ENCODE results near the gene RNF10.
"Not testable (repeated sequence)": the region's sequence is repeated elsewhere in the genome, so short reads cannot be mapped to it uniquely, and the experiment has no call there.

RNF10 gene

GRCh38 chr12:120534203-120534702 is at the start of gene RNF10:
Gene RNF10, plus strand, starts transcription at chr12:120534356. Its CDS starts 456 bp downstream, at chr12:120534812.
- peaks cover 32% of the 10 kb centered on the region for H3K4me1 ChIP-seq
- H3K36me3 ChIP-seq (replicated peaks): peaks cover 12% of the 10 kb centered on the region
- DNase-seq (ENCODE audit: low spot score in 2 of 2): peak; percentile 79 to 83
- H3K9me3 ChIP-seq: no peaks in the 10 kb centered on the region
- peak within 1 kb of the TSS; percentile 67 for H3K4me3 ChIP-seq
- in situ Hi-C loops (cut with MboI; ENCODE audit: low sequenced_read_pairs): no loop called here
- H3K27me3 ChIP-seq (ENCODE audit: low read depth): no peaks in the 10 kb centered on the region

GRCh38 chr12:120485961-120486881 is 47.9 kb upstream of the RNF10 start:
- no peaks in the 10 kb centered on the region for H3K4me1 ChIP-seq
- H3K36me3 ChIP-seq (replicated peaks): no peaks in the 10 kb centered on the region; the same call in 1 of the 2 replicates
- no peaks in the 10 kb centered on the region for H3K27me3 ChIP-seq (ENCODE audit: low read depth)
- no peaks in the 10 kb centered on the region for H3K9me3 ChIP-seq
- in situ Hi-C loops (cut with MboI; ENCODE audit: low sequenced_read_pairs): no loop called here
- DNase-seq (ENCODE audit: low spot score in 2 of 2): no peak
- no peak overlapping the region for H3K4me3 ChIP-seq

GRCh38 chr12:120487552-120487951 is 46.6 kb upstream of the RNF10 start:
- H3K36me3 ChIP-seq (replicated peaks); DNase-seq (ENCODE audit: low spot score in 2 of 2); H3K4me3 ChIP-seq; H3K9me3 ChIP-seq; H3K4me1 ChIP-seq; in situ Hi-C loops (cut with MboI; ENCODE audit: low sequenced_read_pairs); H3K27me3 ChIP-seq (ENCODE audit: low read depth): not testable (repeated sequence)

DNA sequence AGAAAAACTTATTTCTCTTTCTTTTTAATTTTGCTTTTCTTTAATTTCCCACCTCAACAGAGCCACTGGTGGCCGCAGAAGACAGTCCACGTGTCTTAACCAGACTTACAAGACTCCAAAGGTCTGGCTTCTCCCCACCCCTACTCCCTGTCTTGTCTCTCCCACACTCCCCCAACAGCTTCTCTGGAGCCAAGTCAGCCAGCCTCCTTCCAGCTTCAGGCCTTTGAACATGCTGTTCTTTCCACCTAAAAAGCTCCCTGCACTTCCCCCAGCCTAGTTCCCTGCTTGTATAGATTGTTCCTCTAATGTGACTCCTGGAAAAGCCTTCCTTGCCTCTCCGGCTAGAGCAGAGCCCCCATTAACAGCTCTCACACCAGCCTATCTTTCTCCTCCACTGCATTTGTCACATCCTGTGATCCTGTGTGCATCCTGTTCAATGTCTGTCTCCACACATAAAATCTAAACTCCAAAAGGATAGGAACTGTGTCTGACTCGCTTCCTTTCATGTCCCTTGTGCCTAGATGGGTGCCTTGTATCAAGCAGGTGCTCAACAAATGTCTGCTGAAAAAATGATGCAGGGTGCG is 46.0 kb upstream of the RNF10 start:
- H3K27me3 ChIP-seq (ENCODE audit: low read depth): no peaks in the 10 kb centered on the region
- H3K36me3 ChIP-seq (replicated peaks): no peaks in the 10 kb centered on the region
- no peaks in the 10 kb centered on the region for H3K9me3 ChIP-seq
- no peak overlapping the region for H3K4me3 ChIP-seq
- DNase-seq (ENCODE audit: low spot score in 2 of 2): no peak
- in situ Hi-C loops (cut with MboI; ENCODE audit: low sequenced_read_pairs): no loop called here
- no peaks in the 10 kb centered on the region for H3K4me1 ChIP-seq

DNA sequence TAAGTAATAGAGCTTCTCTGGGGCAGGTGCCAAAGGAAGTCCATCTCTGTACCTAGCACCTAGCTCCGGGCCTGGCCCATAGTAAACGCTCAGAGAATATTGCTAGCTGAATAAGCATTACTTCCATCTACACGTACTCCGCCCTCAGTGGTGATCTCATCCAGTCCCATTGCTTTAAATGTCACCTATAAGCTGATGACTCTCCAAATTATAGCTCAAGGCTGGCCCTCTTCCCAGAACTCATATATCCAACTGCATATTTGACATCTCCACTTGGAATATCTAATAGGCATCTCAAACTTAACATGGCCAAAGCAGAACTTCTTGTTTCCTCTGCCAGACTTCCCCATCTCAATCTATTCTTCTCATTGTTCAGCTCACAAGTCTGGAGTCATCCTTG is 45.1 kb upstream of the RNF10 start:
- H3K4me1 ChIP-seq: no peaks in the 10 kb centered on the region
- H3K27me3 ChIP-seq (ENCODE audit: low read depth): no peaks in the 10 kb centered on the region
- H3K9me3 ChIP-seq: no peaks in the 10 kb centered on the region
- in situ Hi-C loops (cut with MboI; ENCODE audit: low sequenced_read_pairs): no loop called here
- DNase-seq (ENCODE audit: low spot score in 2 of 2): no peak
- H3K36me3 ChIP-seq (replicated peaks): no peaks in the 10 kb centered on the region
- no peak overlapping the region for H3K4me3 ChIP-seq

GRCh38 chr12:120490325-120490724 is 43.8 kb upstream of the RNF10 start:
- in situ Hi-C loops (cut with MboI; ENCODE audit: low sequenced_read_pairs): no loop called here

GRCh38 chr12:120490833-120491512 is 43.2 kb upstream of the RNF10 start:
- no peaks in the 10 kb centered on the region for H3K9me3 ChIP-seq
- peaks cover 8% of the 10 kb centered on the region for H3K4me1 ChIP-seq
- no peaks in the 10 kb centered on the region for H3K27me3 ChIP-seq (ENCODE audit: low read depth)
- H3K36me3 ChIP-seq (replicated peaks): no peaks in the 10 kb centered on the region
- in situ Hi-C loops (cut with MboI; ENCODE audit: low sequenced_read_pairs): no loop called here
- DNase-seq (ENCODE audit: low spot score in 2 of 2): no peak
- H3K4me3 ChIP-seq: no peak overlapping the region

More at GRCh38 chr12:120490325-120490724, 43.8 kb upstream of the RNF10 start:
- DNase-seq (ENCODE audit: low spot score in 2 of 2): no peak
- Histone ChIP-seq H3K4me1 (peaks cover 7% of the 10 kb centered on the region), H3K27me3 (ENCODE audit: low read depth) (no peaks in the 10 kb centered on the region), H3K9me3 (no peaks in the 10 kb centered on the region), H3K4me3 (no peak overlapping the region), H3K36me3 (replicated peaks) (no peaks in the 10 kb centered on the region)

- no peaks in the 10 kb centered on the region for H3K27me3 ChIP-seq (ENCODE audit: low read depth)
- H3K9me3 ChIP-seq: no peaks in the 10 kb centered on the region
- H3K36me3 ChIP-seq (replicated peaks): peaks cover 16% of the 10 kb centered on the region
- no peak for DNase-seq (ENCODE audit: low spot score in 2 of 2)
- peak overlapping the region; percentile 88 for H3K4me3 ChIP-seq
- H3K4me1 ChIP-seq: peaks cover 8% of the 10 kb centered on the region
- in situ Hi-C loops (cut with MboI; ENCODE audit: low sequenced_read_pairs): no loop called here
Measured at GRCh38 chr12:120495186-120495730, 38.9 kb upstream of the RNF10 start.

GRCh38 chr12:120495731-120496412 is 38.3 kb upstream of the RNF10 start, which contains the start of gene DYNLL1:
Gene DYNLL1, plus strand, starts transcription at chr12:120496113. Its CDS starts 309 bp downstream, at chr12:120496422.
- Histone ChIP-seq H3K27me3 (ENCODE audit: low read depth) (no peaks in the 10 kb centered on the region), H3K36me3 (replicated peaks) (peaks cover 16% of the 10 kb centered on the region), H3K4me1 (peaks cover 8% of the 10 kb centered on the region), H3K4me3 (peak within 1 kb of the TSS; percentile 88), H3K9me3 (no peaks in the 10 kb centered on the region)
- in situ Hi-C loops (cut with MboI; ENCODE audit: low sequenced_read_pairs): no loop called here
- peak; percentile 91 to 98 for DNase-seq (ENCODE audit: low spot score in 2 of 2)

- peaks cover 8% of the 10 kb centered on the region for H3K4me1 ChIP-seq
- in situ Hi-C loops (cut with MboI; ENCODE audit: low sequenced_read_pairs): no loop called here
- peak overlapping the region; percentile 88 for H3K4me3 ChIP-seq
- H3K9me3 ChIP-seq: no peaks in the 10 kb centered on the region
- peaks cover 16% of the 10 kb centered on the region for H3K36me3 ChIP-seq (replicated peaks)
- no peaks in the 10 kb centered on the region for H3K27me3 ChIP-seq (ENCODE audit: low read depth)
- DNase-seq (ENCODE audit: low spot score in 2 of 2): peak; percentile 28 to 65
Measured at GRCh38 chr12:120496413-120497340, 37.5 kb upstream of the RNF10 start.

DNA sequence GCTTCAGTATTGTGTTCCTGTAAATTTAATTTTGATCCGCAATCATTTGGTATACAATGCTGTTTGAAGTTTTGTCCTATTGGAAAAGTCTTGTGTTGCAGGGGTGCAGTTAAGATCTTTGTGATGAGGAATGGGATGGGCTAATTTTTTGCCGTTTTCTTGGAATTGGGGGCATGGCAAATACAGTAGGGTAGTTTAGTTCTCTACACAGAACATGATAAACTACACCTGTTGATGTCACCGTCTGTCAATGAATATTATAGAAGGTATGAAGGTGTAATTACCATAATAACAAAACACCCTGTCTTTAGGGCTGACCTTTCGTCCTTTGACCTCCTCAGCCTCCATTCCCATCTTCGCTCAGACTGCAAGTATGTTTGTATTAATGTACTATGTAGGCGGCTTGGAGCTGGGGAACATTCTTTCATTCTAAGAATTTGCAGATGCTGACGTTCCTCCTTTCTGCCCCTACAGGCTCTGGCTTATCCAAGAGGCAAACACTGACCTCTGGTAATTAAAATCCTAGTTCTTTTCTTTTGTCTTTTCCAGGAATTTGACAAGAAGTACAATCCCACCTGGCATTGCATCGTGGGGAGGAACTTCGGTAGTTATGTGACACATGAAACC is 36.5 kb upstream of the RNF10 start:
- H3K4me1 ChIP-seq: peaks cover 8% of the 10 kb centered on the region
- no peak for DNase-seq (ENCODE audit: low spot score in 2 of 2)
- in situ Hi-C loops (cut with MboI; ENCODE audit: low sequenced_read_pairs): no loop called here
- peak overlapping the region; percentile 88 for H3K4me3 ChIP-seq
- no peaks in the 10 kb centered on the region for H3K27me3 ChIP-seq (ENCODE audit: low read depth)
- H3K36me3 ChIP-seq (replicated peaks): peaks cover 16% of the 10 kb centered on the region
- H3K9me3 ChIP-seq: no peaks in the 10 kb centered on the region

Data from HAP-1 (cell line).